Measurements from ENCODE around the gene PLEKHD1. TPM values are rescaled to one million over a fixed set of nuclear protein-coding genes. Genes with fewer than 3 reads are reported as not detected.

PLEKHD1 gene
- total and polyA plus RNA-seq, 4 donors, result 0.05 to 0.08 (median 0.06) TPM; not detected in 1

GRCh38 chr14:69554500-69554899, 70.0 kb downstream of the PLEKHD1 start:
- WGBS, result 58% methylated on average over 4 of the region's 4 CpGs
- no peak overlapping the region for H3K27ac ChIP-seq (ENCODE audit: low read depth in 1 of 2, low read length in 2 of 2)
- no peaks in the 10 kb centered on the region for H3K4me1 ChIP-seq (ENCODE audit: control insufficient read depth in 4 of 4, insufficient read depth in 4 of 4, low read length in 3 of 4)
- peaks cover 0 to 4% (median 0%) of the 10 kb centered on the region in 4 donors for H3K27me3 ChIP-seq (ENCODE audit: control insufficient read depth in 4 of 4, insufficient read depth in 4 of 4, low read length in 3 of 4)
- no peak overlapping the region for H3K9ac ChIP-seq (ENCODE audit: low read depth in 1 of 2, low read length in 2 of 2)
- no peak for DNase-seq (ENCODE audit: low spot score)
- H3K9me3 ChIP-seq (ENCODE audit: control insufficient read depth in 4 of 4, low read length in 3 of 4), result no peaks in the 10 kb centered on the region
- no peaks in the 10 kb centered on the region for H3K36me3 ChIP-seq (ENCODE audit: control insufficient read depth in 4 of 4, insufficient read depth in 3 of 4, low read depth in 1 of 4, low read length in 3 of 4)
- no peak for TF ChIP-seq JUND (IDR thresholded peaks at IDR 0.05)
- TF ChIP-seq NR2F2 (IDR thresholded peaks at IDR 0.05), result no peak
- TF ChIP-seq HNF4G (IDR thresholded peaks at IDR 0.05), result no peak
- no peak for TF ChIP-seq ZBTB33 (IDR thresholded peaks at IDR 0.05)
- TF ChIP-seq GABPA (IDR thresholded peaks at IDR 0.05 in 1 of 2, conservative IDR thresholded peaks at IDR 0.05 in 1 of 2), result no peak
- TF ChIP-seq FOXA1 (IDR thresholded peaks at IDR 0.05), result no peak
- no peak for TF ChIP-seq RAD21 (IDR thresholded peaks at IDR 0.05)
- no peak for TF ChIP-seq HNF4A (conservative IDR thresholded peaks at IDR 0.05)
- no peak for TF ChIP-seq FOXA2 (IDR thresholded peaks at IDR 0.05)
- no peak for TF ChIP-seq SP1 (IDR thresholded peaks at IDR 0.05)
- no peak for TF ChIP-seq MAX (IDR thresholded peaks at IDR 0.05)
- no peak for TF ChIP-seq YY1 (IDR thresholded peaks at IDR 0.05)
- no peak overlapping the region for H3K4me3 ChIP-seq (ENCODE audit: low read depth in 1 of 3, low read length in 3 of 3)

GRCh38 chr14:69558774-69559173, 74.2 kb downstream of the PLEKHD1 start:
- H3K4me1 ChIP-seq (ENCODE audit: control insufficient read depth in 4 of 4, insufficient read depth in 4 of 4, low read length in 3 of 4), result no peaks in the 10 kb centered on the region
- WGBS, result 87% methylated on average over 4 of the region's 4 CpGs
- H3K36me3 ChIP-seq (ENCODE audit: control insufficient read depth in 4 of 4, insufficient read depth in 3 of 4, low read depth in 1 of 4, low read length in 3 of 4), result no peaks in the 10 kb centered on the region
- TF ChIP-seq RAD21 (IDR thresholded peaks at IDR 0.05) (no peak), GABPA (IDR thresholded peaks at IDR 0.05 in 1 of 2, conservative IDR thresholded peaks at IDR 0.05 in 1 of 2) (no peak)
- DNase-seq (ENCODE audit: low spot score), result no peak
- H3K27me3 ChIP-seq (ENCODE audit: control insufficient read depth in 4 of 4, insufficient read depth in 4 of 4, low read length in 3 of 4), result peaks cover 0 to 3% (median 0%) of the 10 kb centered on the region in 4 donors
- H3K27ac ChIP-seq (ENCODE audit: low read depth in 1 of 2, low read length in 2 of 2), result no peak overlapping the region
- H3K4me3 ChIP-seq (ENCODE audit: low read depth in 1 of 3, low read length in 3 of 3), result no peak overlapping the region
- H3K9ac ChIP-seq (ENCODE audit: low read depth in 1 of 2, low read length in 2 of 2), result no peak overlapping the region
- no peaks in the 10 kb centered on the region for H3K9me3 ChIP-seq (ENCODE audit: control insufficient read depth in 4 of 4, low read length in 3 of 4)

GRCh38 chr14:69559581-69560011, 75.1 kb downstream of the PLEKHD1 start:
- no peak overlapping the region for H3K9ac ChIP-seq (ENCODE audit: low read depth in 1 of 2, low read length in 2 of 2)
- no peaks in the 10 kb centered on the region for H3K36me3 ChIP-seq (ENCODE audit: control insufficient read depth in 4 of 4, insufficient read depth in 3 of 4, low read depth in 1 of 4, low read length in 3 of 4)
- H3K4me3 ChIP-seq (ENCODE audit: low read depth in 1 of 3, low read length in 3 of 3), result no peak overlapping the region
- 60% methylated on average over 6 of the region's 6 CpGs for WGBS
- no peak overlapping the region for H3K27ac ChIP-seq (ENCODE audit: low read depth in 1 of 2, low read length in 2 of 2)
- no peak for DNase-seq (ENCODE audit: low spot score)
- no peaks in the 10 kb centered on the region for H3K4me1 ChIP-seq (ENCODE audit: control insufficient read depth in 4 of 4, insufficient read depth in 4 of 4, low read length in 3 of 4)
- TF ChIP-seq SP1 (IDR thresholded peaks at IDR 0.05) (no peak), JUND (IDR thresholded peaks at IDR 0.05) (no peak), NR2F2 (IDR thresholded peaks at IDR 0.05) (no peak), ATF3 (IDR thresholded peaks at IDR 0.05) (no peak), HNF4A (conservative IDR thresholded peaks at IDR 0.05) (no peak), GABPA (IDR thresholded peaks at IDR 0.05 in 1 of 2, conservative IDR thresholded peaks at IDR 0.05 in 1 of 2) (no peak)
- H3K9me3 ChIP-seq (ENCODE audit: control insufficient read depth in 4 of 4, low read length in 3 of 4), result no peaks in the 10 kb centered on the region
- H3K27me3 ChIP-seq (ENCODE audit: control insufficient read depth in 4 of 4, insufficient read depth in 4 of 4, low read length in 3 of 4), result peaks cover 0 to 3% (median under 1%) of the 10 kb centered on the region in 4 donors

All from liver (tissue), 9 donors.